Pancreas (tissue), 10 donors: Measurements from ENCODE around the gene FAM133A. TPM values are rescaled to one million over a fixed set of nuclear protein-coding genes. Genes with fewer than 3 reads are reported as not detected.
A peak's percentile ranks its signal among the peaks of the same experiment; 100 is the strongest.

ENCODE experiments used
- ATAC-seq, 4 donors: fragments of 200-7000 bp; cut with Tn5 transposase; one replicate each; pipeline versions ENCODE4 v1.8.0 to v1.9.1; 2020; ENCODE audit warnings: mild to moderate bottlenecking in 4 of 4, moderate library complexity in 4 of 4
- DNase-seq, 6 donors: peaks; one replicate each; pipeline ENCODE4 v3.0.0-alpha.2; 2020
- FAIRE-seq: peaks from 2 replicates; lab custom pipeline; 2012; peaks lifted over from hg19 to GRCh38; lab: Jason Lieb, UNC
- H3K27ac ChIP-seq, 4 donors: fragments of 200-600 bp; sonication (generic); 1 replicate in 3 of 4; 2 replicates in 1 of 4; pipeline versions ENCODE4 v1.5.0 to v1.8.0; 2020
- H3K27me3 ChIP-seq, 4 donors: fragments of 200-600 bp; one replicate each; pipeline ENCODE4 v1.8.0; 2021
- H3K36me3 ChIP-seq, 3 donors: fragments of 200-600 bp; sonication (generic) in 1 of 3; one replicate each; pipeline versions ENCODE4 v1.5.0 to v1.8.0; 2020 to 2021
- H3K4me1 ChIP-seq, 3 donors: fragments of 200-600 bp; one replicate each; pipeline ENCODE4 v1.8.0; 2021
- H3K4me3 ChIP-seq, 4 donors: fragments of 200-600 bp; sonication (generic) in 2 of 4; one replicate each; pipeline versions ENCODE4 v1.5.0 to v1.8.0; 2020 to 2021
- H3K9me3 ChIP-seq, 4 donors: fragments of 200-600 bp; one replicate each; pipeline ENCODE4 v1.8.0; 2021
- CTCF ChIP-seq, 4 donors: fragments of 200-600 bp; sonication (generic) in 3 of 4; IDR thresholded peaks; one replicate each; pipeline versions ENCODE4 v1.5.0 to v1.8.0; 2021; ENCODE audit warnings: antibody characterized with exemption in 4 of 4
- WGBS, 2 donors: extraction: QIAGEN DNeasy Blood & Tissue Kit; methylation state at CpG; one replicate each; pipeline ENCODE4 v1.1.7; 2013; 5-methylcytosine and 5-hydroxymethylcytosine counted together
- intact Hi-C, 3 donors: fragments of 100-400 bp; cut with DNase I; formaldehyde crosslinking; loops; one replicate each; pipeline versions ENCODE4 v1.11.1 to v1.14.2; 2022
- polyA plus RNA-seq, 2 donors: library from polyadenylated mRNA; stranded (reverse); fragments of 200-250 nt; gene quantifications; one replicate each; pipeline ENCODE4 v1.2.3, GENCODE V29; 2013
- total RNA-seq, 6 donors: library from RNA; stranded (reverse); fragmentation: NEBNext Ultra II Directional in 4 of 6; extraction: Animal tissue kit (Norgen Biotek cat#: 25700) in 4 of 6; gene quantifications; one replicate each; pipeline versions ENCODE4 v1.2.1 to v1.2.4, GENCODE V29; 2021 to 2023
- donor health status: healthy with polysubstance abuse.
- donor health status: DM: no; HTN: no; CAD: no; lungs with moderate emphysema.
- donor health status: DM: no; HTN: no; CAD: no.
- donor health status: control.
- donor health status: control.
- donor health status: Bipolar disorder and iron deficiency.
- donor health status: DM: yes; HTN: yes; CAD: no.
- donor health status: DM: no; HTN: no; CAD: no.
- donor health status: DM: no; HTN: no; CAD: no.
- donor health status: DM: yes; HTN: yes; CAD: no.

The FAM133A gene
- total and polyA plus RNA-seq, 8 donors, result 0.04 to 0.42 (median 0.07) TPM; not detected in 4

- DNase-seq (peak; percentile 35 to 72 (median 60)), FAIRE-seq (no peak), ATAC-seq (peak; percentile 89 to 96 (median 96))
- Histone ChIP-seq H3K4me3 (peak within 1 kb of the TSS; percentile 19 to 56 (median 34)), H3K9me3 (no peaks in the 10 kb centered on the region), H3K27ac (no peak within 1 kb of the TSS), H3K36me3 (no peaks in the 10 kb centered on the region), H3K4me1 (peaks cover 0 to 6% (median 0%) of the 10 kb centered on the region in 3 donors), H3K27me3 (peaks cover 0 to 34% (median 13%) of the 10 kb centered on the region in 4 donors)
- no peak for TF ChIP-seq CTCF (IDR thresholded peaks at IDR 0.05)
- intact Hi-C loops, result no loop called here
- WGBS, 2 donors, result 1 to 5% methylated on average over 47 to 51 of the region's 51 CpGs
These were observed 744 bp upstream of the FAM133A start, which contains the start of gene NAP1L3 for GRCh38 chrX:93673056-93673868. Gene NAP1L3, minus strand, starts transcription at chrX:93673578. Its CDS starts 274 bp downstream, at chrX:93673304.

GRCh38 chrX:93695981-93696380 is 22.0 kb downstream of the FAM133A start:
- WGBS, 2 donors, result 79 to 87% methylated on average over 6 of the region's 6 CpGs
- ATAC-seq (no peak), FAIRE-seq (no peak), DNase-seq (no peak)
- Histone ChIP-seq H3K9me3 (no peaks in the 10 kb centered on the region), H3K4me1 (no peaks in the 10 kb centered on the region), H3K36me3 (no peaks in the 10 kb centered on the region), H3K4me3 (no peak overlapping the region), H3K27me3 (peaks cover 0 to 8% (median 2%) of the 10 kb centered on the region in 4 donors), H3K27ac (no peak overlapping the region)
- no peak for TF ChIP-seq CTCF (IDR thresholded peaks at IDR 0.05)
- intact Hi-C loops, result no loop called here

GRCh38 chrX:93703701-93704100 is 29.7 kb downstream of the FAM133A start:
- no peak for FAIRE-seq
- TF ChIP-seq CTCF (IDR thresholded peaks at IDR 0.05), result no peak
- intact Hi-C loops, result no loop called here
- 62% methylated on average over 2 of the region's 2 CpGs for WGBS, 2 donors
- Histone ChIP-seq H3K27ac (no peak overlapping the region), H3K4me3 (no peak overlapping the region), H3K9me3 (no peaks in the 10 kb centered on the region), H3K4me1 (no peaks in the 10 kb centered on the region), H3K36me3 (no peaks in the 10 kb centered on the region), H3K27me3 (peaks cover 0 to 19% (median 0%) of the 10 kb centered on the region in 4 donors)
- ATAC-seq, result no peak
- DNase-seq, result no peak

GRCh38 chrX:93711076-93711475 is 37.1 kb downstream of the FAM133A start:
- intact Hi-C loops, result no loop called here
- no peak overlapping the region for H3K27ac ChIP-seq
- H3K9me3 ChIP-seq, result no peaks in the 10 kb centered on the region
- no peak for TF ChIP-seq CTCF (IDR thresholded peaks at IDR 0.05)
- FAIRE-seq (no peak), ATAC-seq (no peak), DNase-seq (no peak)
- H3K4me3 ChIP-seq, result no peak overlapping the region
- H3K4me1 ChIP-seq, result no peaks in the 10 kb centered on the region
- WGBS, 2 donors, result 74 to 76% methylated on average over 4 of the region's 4 CpGs
- H3K27me3 ChIP-seq, result peaks cover 0 to 20% (median 0%) of the 10 kb centered on the region in 4 donors
- no peaks in the 10 kb centered on the region for H3K36me3 ChIP-seq

GRCh38 chrX:93741811-93742210 is 67.8 kb downstream of the FAM133A start:
- no peak overlapping the region for H3K27ac ChIP-seq
- no peak for TF ChIP-seq CTCF (IDR thresholded peaks at IDR 0.05)
- intact Hi-C loops, result no loop called here
- no peaks in the 10 kb centered on the region for H3K36me3 ChIP-seq
- H3K4me3 ChIP-seq, result no peak overlapping the region
- no peaks in the 10 kb centered on the region for H3K4me1 ChIP-seq
- FAIRE-seq, result no peak
- DNase-seq, result no peak
- ATAC-seq, result no peak
- H3K9me3 ChIP-seq, result no peaks in the 10 kb centered on the region
- H3K27me3 ChIP-seq, result peaks cover 0 to 6% (median 0%) of the 10 kb centered on the region in 4 donors
